A673 (cell line): ENCODE data around the gene ZNF808. TPM values are rescaled to one million over a fixed set of nuclear protein-coding genes. Genes with fewer than 3 reads are reported as not detected.
A peak's percentile ranks its signal among the peaks of the same experiment; 100 is the strongest.
"Not testable (repeated sequence)": the region's sequence is repeated elsewhere in the genome, so short reads cannot be mapped to it uniquely, and the experiment has no call there.

Source experiments
- Bru-seq: library from RNA; stranded (reverse); fragments of 400-500 nt; gene quantifications from one replicate; lab custom pipeline; 2021; lab: Mats Ljungman, UMichigan
- BruChase-seq, 2 experiments: library from RNA; stranded (reverse); fragments of 400-500 nt; gene quantifications; one replicate each; lab custom pipeline; 2021; lab: Mats Ljungman, UMichigan
- BruUV-seq: library from RNA; stranded (reverse); fragments of 400-500 nt; replicated peaks from 2 replicates; lab custom pipeline; 2021; lab: Mats Ljungman, UMichigan
- CTCF ChIA-PET: fragments of 300-600 bp; sonication (Branson Sonifier 250); formaldehyde crosslinking; loops from one replicate; lab custom pipeline; 2022; ENCODE audit warnings: antibody characterized with exemption; lab: Charles Lee
- POLR2A ChIA-PET: fragments of 300-600 bp; sonication (Branson Sonifier 250); formaldehyde crosslinking; loops from one replicate; lab custom pipeline; 2022; ENCODE audit warnings: antibody characterized with exemption; ENCODE audit not compliant: low non-redundant PET; lab: Charles Lee
- DNase-seq: peaks from one replicate; pipeline ENCODE4 v3.0.0-alpha.2; 2015; ENCODE audit warnings: low spot score
- H3K27ac ChIP-seq: fragments of 200-600 bp; sonication (generic); 2 replicates; pipeline ENCODE4 v1.5.1; 2016; ENCODE audit warnings: mixed run types, low read depth, mild to moderate bottlenecking, mixed read lengths, antibody characterized with exemption, low read length; ENCODE audit not compliant: poor library complexity, severe bottlenecking
- H3K27me3 ChIP-seq: fragments of 200-600 bp; sonication (generic); replicated peaks from 2 replicates; pipeline ENCODE4 v1.6.1; 2017; ENCODE audit warnings: mixed run types, low read depth, mild to moderate bottlenecking, mixed read lengths, antibody characterized with exemption, low read length; ENCODE audit not compliant: insufficient read depth, poor library complexity
- H3K36me3 ChIP-seq: fragments of 200-600 bp; sonication (generic); 2 replicates; pipeline ENCODE4 v1.6.1; 2016; ENCODE audit warnings: mixed run types, mild to moderate bottlenecking, mixed read lengths, antibody characterized with exemption, low read length; ENCODE audit not compliant: insufficient read depth, poor library complexity, severe bottlenecking
- H3K4me1 ChIP-seq: fragments of 200-600 bp; sonication (generic); 2 replicates; pipeline ENCODE4 v1.6.1; 2017; ENCODE audit warnings: mixed run types, mild to moderate bottlenecking, mixed read lengths, antibody characterized with exemption, low read length; ENCODE audit not compliant: insufficient read depth, poor library complexity, severe bottlenecking
- H3K4me3 ChIP-seq: fragments of 200-600 bp; sonication (generic); 2 replicates; pipeline ENCODE4 v1.5.1; 2016; ENCODE audit warnings: low read depth, mixed run types, mild to moderate bottlenecking, mixed read lengths, low read length; ENCODE audit not compliant: poor library complexity, severe bottlenecking
- H3K9me3 ChIP-seq: fragments of 200-600 bp; sonication (generic); 2 replicates; pipeline ENCODE4 v1.6.1; 2016; ENCODE audit warnings: mixed run types, low read depth, mild to moderate bottlenecking, mixed read lengths, antibody characterized with exemption, low read length; ENCODE audit not compliant: poor library complexity, severe bottlenecking
- CTCF ChIP-seq: fragments of 300-800, 200-600 bp; sonication (generic); conservative IDR thresholded peaks from 2 replicates; pipeline ENCODE4 v1.5.1; 2017; ENCODE audit warnings: low read depth, mild to moderate bottlenecking, antibody characterized with exemption, low read length, moderate library complexity, mixed read lengths
- EZH2 ChIP-seq: fragments of 200-600 bp; sonication (generic); IDR thresholded peaks from 2 replicates; pipeline ENCODE4 v1.6.1; 2017; ENCODE audit warnings: borderline replicate concordance, low read depth, mild to moderate bottlenecking, mixed read lengths, antibody characterized with exemption, low read length; ENCODE audit not compliant: poor library complexity, severe bottlenecking
- intact Hi-C: fragments of 100-400 bp; cut with micrococcal nuclease; formaldehyde crosslinking; loops from one replicate; pipeline ENCODE4 v1.10.0; 2022; ENCODE audit not compliant: unreplicated experiment
- long read RNA-seq: library from polyadenylated mRNA; stranded (forward); transcript quantifications from one replicate; pipeline ENCODE4 v2.0.0, GENCODE V29; 2022
- total RNA-seq: library from RNA; stranded (reverse); gene quantifications from 2 replicates; pipeline ENCODE4 v1.2.3, GENCODE V29; 2021

ZNF808 gene
- total RNA-seq (15.1 and 19.1 TPM in 2 replicates), Bru-seq, nascent RNA (percentile 62 among the genes with signal in this experiment), BruChase-seq, experiment 1, labeled RNA remaining after a 2-hour chase (percentile 66 among the genes with signal in this experiment), BruChase-seq, experiment 2, labeled RNA remaining after a 6-hour chase (percentile 72 among the genes with signal in this experiment)
- long read RNA-seq, partial matches to known transcripts = 1 of 5 reads
- long read RNA-seq, other reads (novel, unspliced or antisense) = 2 of 5 reads

DNA sequence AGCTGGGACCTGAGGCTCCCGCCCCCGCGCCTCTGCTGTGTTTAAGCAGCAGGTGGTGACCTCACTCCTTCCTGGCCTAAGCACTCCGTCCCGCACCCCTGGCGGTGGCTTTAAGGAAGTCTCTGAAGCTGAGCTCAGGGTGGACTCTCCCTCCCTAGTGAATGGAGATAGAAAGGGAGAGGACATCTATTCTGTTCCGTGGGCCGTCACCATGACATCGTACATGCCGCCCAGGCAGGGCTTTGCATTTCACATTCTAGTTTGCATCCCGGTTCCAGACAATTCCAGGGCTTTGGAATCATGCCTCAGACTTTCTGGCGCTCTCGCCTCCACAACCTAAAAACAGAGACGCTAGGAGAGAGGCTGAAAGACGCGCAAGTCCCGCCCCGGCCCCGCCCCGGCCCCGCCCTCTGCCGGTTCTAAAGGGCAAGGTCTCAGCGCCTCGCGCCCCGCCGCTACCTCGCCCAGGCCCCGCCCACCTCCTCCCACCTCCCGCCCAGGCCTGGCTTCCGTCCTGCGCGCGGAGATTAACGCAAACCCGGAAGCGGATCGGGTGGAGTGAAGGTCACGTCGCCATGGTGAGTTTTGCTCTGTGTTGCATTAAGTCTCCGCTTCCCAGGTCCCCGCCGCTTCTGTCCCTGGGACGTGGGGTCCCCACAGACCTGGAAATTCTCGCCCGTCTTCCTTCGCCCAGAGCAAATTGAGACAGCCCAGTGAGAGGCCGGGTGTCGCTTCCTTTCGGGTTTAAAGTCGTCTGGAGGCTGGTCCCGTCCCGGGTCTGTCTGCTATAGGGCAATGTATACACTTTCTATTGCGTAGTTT, at the start of gene ZNF808:
ZNF808 (plus strand) TSS at position 535 of the 822 bp plus-strand sequence. CDS start 15,617 bp downstream, outside the sequence.
- CTCF ChIA-PET = no interaction called here
- no TSS peak for BruUV-seq
- POLR2A ChIA-PET = no interaction called here
- Histone ChIP-seq H3K36me3 (no peaks in the 10 kb centered on the region), H3K4me1 (peaks cover 5% of the 10 kb centered on the region), H3K27me3 (no peaks in the 10 kb centered on the region), H3K9me3 (peaks cover 9% of the 10 kb centered on the region), H3K27ac (peak within 1 kb of the TSS; percentile 85), H3K4me3 (peak within 1 kb of the TSS; percentile 76)
- peak; percentile 92 for DNase-seq
- intact Hi-C loops = no loop called here
- TF ChIP-seq CTCF = peak; percentile 45
- no peak for TF ChIP-seq EZH2

DNA sequence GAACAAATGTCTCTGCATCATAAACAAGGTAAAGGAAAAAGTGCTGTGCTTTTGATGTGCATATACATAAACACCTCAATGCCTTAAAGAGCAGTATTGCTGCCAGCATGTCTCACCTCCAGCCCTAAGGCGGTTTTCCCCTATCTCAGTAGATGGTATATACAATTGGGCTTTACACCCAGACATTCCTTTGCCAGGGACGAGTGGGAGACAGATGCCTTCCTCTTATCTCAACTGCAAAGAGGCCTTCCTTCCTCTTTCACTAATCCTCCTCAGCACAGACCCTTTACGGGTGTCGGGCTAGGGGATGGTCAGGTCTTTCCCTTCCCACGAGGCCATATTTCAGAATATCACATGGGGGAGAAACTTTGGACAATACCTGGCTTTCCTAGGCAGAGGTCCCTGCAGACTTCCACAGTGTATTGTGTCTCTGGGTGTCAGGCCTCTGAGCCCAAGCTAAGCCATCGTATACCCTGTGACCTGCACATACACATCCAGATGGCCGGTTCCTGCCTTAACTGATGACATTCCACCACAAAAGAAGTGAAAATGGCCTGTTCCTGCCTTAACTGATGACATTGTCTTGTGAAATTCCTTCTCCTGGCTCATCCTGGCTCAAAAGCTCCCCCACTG, 43.2 kb upstream of the ZNF808 start:
- CTCF ChIA-PET, POLR2A ChIA-PET, intact Hi-C loops, H3K4me3 ChIP-seq, BruUV-seq, H3K27ac ChIP-seq, H3K4me1 ChIP-seq, DNase-seq, H3K27me3 ChIP-seq, H3K36me3 ChIP-seq: not testable (repeated sequence)
- peaks cover 16% of the 10 kb centered on the region for H3K9me3 ChIP-seq

DNA sequence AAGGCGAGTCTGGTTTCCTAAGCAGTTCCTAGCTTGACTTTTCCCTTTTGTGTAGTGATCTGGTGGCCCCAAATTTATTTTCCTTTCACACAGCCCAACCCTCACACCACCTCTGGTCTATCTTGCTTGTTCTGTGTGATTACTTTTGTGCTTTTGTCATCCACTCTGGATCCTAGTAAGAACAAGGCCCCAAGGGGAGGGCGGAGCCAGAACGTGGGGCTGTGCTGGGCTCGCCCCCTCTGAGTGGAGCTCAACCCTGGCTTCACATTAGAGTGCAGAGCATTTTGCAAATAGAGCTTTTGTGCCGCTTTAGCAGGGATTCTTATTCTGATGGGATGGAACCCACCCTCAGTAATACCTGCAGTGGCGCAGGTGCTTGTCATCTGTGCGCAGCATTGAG, 42.4 kb upstream of the ZNF808 start:
- CTCF ChIA-PET, BruUV-seq, H3K27ac ChIP-seq, intact Hi-C loops, POLR2A ChIA-PET, H3K36me3 ChIP-seq, H3K4me1 ChIP-seq, H3K27me3 ChIP-seq, DNase-seq, H3K4me3 ChIP-seq: not testable (repeated sequence)
- peaks cover 16% of the 10 kb centered on the region for H3K9me3 ChIP-seq

DNA sequence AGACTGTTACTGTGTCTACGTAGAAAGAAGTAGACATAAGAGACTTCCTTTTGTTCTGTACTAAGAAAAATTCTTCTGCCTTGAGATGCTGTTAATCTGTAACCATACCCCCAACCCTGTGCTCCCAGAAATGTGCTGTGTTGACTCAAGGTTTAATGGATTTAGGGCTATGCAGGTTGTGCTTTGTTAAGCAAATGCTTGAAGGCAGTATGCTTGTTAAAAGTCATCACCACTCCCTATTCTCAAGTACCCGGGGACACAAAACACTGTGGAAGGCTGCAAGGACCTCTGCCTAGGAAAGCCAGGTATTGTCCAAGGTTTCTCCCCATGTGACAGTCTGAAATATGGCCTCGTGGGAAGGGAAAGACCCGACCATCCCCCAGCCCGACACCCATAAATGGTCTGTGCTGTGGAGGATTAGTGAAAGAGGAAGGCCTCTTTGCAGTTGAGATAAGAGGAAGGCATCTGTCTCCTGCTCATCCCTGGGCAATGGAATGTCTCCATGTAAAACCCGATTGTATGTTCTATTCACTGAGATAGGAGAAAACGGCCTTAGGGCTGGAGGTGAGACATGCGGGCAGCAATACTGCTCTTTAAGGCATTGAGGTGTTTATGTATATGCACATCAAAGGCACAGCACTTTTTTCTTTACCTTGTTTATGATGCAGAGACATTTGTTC, 41.8 kb upstream of the ZNF808 start:
- intact Hi-C loops, CTCF ChIA-PET, H3K27ac ChIP-seq, H3K4me3 ChIP-seq, H3K36me3 ChIP-seq, H3K4me1 ChIP-seq, BruUV-seq, H3K27me3 ChIP-seq, DNase-seq, POLR2A ChIA-PET: not testable (repeated sequence)
- H3K9me3 ChIP-seq = peaks cover 10% of the 10 kb centered on the region
